ENCODE results near the gene MSTO1.
"Not testable (repeated sequence)": the region's sequence is repeated elsewhere in the genome, so short reads cannot be mapped to it uniquely, and the experiment has no call there.

The MSTO1 gene

DNA sequence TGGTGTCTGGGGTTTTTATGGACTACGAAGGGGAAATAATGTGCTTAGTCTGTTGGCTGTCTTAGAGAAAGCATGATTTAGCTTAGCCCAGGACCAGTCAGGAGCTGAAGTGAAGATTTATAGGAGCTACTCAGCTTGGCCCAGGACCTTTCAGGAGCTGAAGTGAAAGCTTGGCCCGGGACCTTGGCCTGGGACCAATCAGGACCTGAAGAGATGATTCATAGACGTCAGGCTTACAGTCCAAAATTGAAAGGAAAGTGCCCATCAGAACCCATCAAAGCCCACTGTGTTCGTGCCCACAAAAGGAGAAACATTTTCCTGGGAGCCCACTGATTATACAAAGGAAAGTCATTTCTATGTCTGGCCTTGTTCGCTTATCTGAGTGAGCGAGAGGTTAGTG lies 35.6 kb downstream of the MSTO1 start:
- Mint-ChIP-seq H3K36me3 (ENCODE audit: low read depth) (peaks cover 10% of the 10 kb centered on the region), H3K4me1 (ENCODE audit: low read depth) (peaks cover 4% of the 10 kb centered on the region), H3K4me3 (no peak overlapping the region), H3K27ac (no peak overlapping the region), H3K9me3 (peaks cover 16% of the 10 kb centered on the region), H3K27me3 (no peaks in the 10 kb centered on the region)

DNA sequence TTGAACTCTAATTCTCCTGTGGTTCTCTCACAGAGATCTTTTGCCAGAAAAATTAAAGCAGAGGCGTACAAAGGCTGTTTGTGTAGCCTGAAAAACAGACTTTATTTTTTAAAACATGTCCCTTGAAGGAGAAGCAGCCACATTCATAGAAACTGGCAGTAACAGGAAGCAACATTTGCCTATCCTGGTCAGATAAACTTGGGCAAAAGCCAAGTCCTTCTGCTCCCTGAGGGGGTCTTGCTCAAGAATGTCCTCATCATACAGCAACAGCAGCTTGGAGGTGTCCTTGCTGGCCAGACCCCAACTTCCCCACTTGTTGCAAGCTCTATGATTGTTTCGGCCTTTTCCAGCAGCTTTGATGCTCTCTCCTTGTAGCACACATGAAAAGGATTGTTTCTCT lies 36.3 kb downstream of the MSTO1 start:
- H3K36me3 Mint-ChIP-seq (ENCODE audit: low read depth), result peaks cover 10% of the 10 kb centered on the region
- no peak overlapping the region for H3K4me3 Mint-ChIP-seq
- H3K27me3 Mint-ChIP-seq, result no peaks in the 10 kb centered on the region
- no peak overlapping the region for H3K27ac Mint-ChIP-seq
- H3K9me3 Mint-ChIP-seq, result peaks cover 16% of the 10 kb centered on the region
- H3K4me1 Mint-ChIP-seq (ENCODE audit: low read depth), result peaks cover 4% of the 10 kb centered on the region

DNA sequence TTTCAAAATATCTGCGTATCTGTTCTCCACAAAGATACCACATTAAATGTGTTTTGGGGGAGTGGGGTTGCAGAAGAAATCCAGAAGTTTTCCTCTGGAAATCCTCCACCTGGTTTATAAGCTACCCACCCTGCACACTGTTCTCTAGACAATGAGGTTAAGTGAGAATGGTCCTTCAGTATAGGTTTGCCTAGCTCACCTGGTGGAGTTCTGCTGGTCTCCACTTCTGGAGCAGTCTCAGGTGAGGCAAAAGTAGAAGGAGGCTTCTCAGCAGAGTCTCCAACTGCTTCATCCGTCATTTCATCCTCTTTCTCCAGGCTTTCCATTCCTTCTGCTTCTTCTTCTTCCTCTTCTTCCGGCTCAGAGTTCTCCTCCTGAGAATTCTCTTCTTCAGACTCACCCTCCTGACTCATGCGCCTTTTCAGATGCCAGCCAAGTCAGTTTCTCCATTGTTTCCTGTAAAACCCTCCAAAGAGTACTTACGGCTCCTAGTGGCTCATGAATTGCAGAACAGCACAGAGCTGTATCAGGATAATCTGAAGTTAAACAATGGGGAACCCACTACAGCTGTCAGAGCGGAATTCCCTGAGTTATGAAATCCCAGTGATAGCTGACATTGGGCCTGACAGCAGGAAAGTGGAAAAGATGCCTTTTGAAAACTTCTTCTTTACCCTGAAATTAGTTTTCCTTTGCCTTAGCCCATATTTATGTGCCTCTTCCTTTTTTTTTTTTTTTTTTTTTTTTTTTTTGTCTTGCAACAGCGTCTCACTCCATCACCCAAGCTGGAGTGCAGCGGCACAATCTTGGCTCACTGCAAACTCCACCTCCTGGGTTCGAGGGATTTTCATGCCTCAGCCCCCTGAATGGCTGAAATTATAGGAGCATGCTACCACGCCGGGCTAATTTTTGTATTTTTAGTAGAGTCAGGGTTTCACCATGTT lies 38.5 kb downstream of the MSTO1 start:
- peaks cover 4% of the 10 kb centered on the region for H3K4me1 Mint-ChIP-seq (ENCODE audit: low read depth)
- H3K9me3 Mint-ChIP-seq, result no peaks in the 10 kb centered on the region
- H3K36me3 Mint-ChIP-seq (ENCODE audit: low read depth), result no peaks in the 10 kb centered on the region
- H3K27me3 Mint-ChIP-seq, result no peaks in the 10 kb centered on the region
- H3K27ac Mint-ChIP-seq, result no peak overlapping the region
- H3K4me3 Mint-ChIP-seq, result no peak overlapping the region

DNA sequence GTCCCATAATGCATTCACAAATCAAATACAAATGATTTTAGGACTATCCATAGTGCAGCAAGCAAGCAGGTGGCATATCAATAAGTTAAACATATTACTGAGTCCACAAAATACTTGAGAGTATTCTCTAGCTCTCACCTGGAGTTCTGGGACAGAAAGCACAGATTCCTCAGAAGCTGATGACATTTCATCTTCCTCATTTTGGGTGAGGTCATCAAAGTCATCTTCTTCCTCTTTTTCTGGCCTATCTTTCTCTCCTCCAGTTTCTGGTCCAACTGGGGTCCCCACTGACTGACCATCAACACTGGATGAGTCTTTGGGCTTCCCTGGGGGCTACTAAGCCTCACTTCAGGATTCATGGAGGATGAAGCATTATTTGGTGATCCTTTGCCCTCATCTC lies 39.7 kb downstream of the MSTO1 start:
- Mint-ChIP-seq H3K4me1 (ENCODE audit: low read depth) (peaks cover 4% of the 10 kb centered on the region), H3K4me3 (no peak overlapping the region), H3K36me3 (ENCODE audit: low read depth) (no peaks in the 10 kb centered on the region), H3K27me3 (no peaks in the 10 kb centered on the region), H3K9me3 (no peaks in the 10 kb centered on the region), H3K27ac (no peak overlapping the region)

DNA sequence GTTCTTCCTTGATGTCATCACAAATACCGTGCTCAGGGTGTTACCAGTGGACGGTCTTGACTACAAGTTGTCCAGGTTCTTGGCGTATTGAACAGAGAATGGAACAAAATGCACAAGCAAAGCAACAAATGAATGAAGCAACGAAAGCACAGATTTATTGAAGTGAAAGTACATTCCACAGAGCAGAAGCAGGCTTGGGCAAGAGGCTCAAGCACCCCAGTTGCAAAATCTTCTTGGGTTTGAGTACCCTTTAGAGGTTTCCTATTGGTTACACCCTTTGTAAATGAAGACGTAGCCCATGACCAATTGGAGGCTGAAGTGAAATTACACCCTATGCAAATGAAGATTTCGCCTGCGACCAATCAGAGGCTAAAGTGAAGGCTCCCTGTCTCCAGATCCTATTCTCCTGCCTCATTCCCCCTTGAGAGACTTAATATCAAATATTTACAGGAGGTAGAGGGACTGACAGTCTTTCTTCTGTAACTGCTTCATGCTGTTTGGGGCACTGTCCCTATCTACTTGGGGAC lies 40.3 kb downstream of the MSTO1 start:
- H3K27ac Mint-ChIP-seq, result no peak overlapping the region
- H3K4me1 Mint-ChIP-seq (ENCODE audit: low read depth), result peaks cover 4% of the 10 kb centered on the region
- H3K36me3 Mint-ChIP-seq (ENCODE audit: low read depth), result no peaks in the 10 kb centered on the region
- no peaks in the 10 kb centered on the region for H3K9me3 Mint-ChIP-seq
- H3K4me3 Mint-ChIP-seq, result no peak overlapping the region
- no peaks in the 10 kb centered on the region for H3K27me3 Mint-ChIP-seq

DNA sequence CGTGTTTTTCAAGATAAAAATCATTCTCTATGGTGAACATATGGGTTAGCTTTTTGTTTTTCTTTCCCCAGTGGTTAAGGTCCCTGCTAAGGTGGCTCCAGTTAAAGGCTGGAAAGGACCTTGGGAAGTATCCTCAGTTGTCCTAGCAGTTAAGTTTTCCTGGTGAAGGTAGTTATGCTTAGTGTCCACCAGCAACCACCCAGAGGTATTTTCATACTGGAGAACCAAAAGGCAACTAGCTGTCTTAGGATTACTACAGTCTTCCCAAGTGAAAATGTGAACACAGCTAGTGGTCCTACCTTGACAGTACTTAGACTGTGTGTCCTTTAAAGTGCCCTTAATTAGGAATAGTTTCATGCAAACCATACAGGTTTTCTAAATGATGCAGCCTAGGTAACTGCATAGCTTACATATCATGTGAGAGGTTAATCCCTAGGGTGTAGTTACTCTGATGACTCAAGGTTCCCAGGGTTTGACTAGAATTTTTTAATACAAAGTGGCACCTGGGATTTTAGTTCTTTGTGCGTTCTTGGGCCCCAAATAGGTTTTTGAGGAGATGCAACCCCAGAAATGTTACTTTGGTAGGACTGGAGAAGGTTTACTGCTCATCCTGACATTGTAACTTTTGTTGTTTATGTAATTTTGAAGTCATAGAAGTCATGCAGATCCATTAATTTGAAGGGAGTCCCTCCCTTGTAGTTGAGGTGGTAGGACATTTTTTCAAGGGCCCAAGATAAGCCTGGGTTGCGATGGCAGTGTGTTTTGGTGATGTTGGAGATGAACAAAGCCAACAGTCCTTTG lies 42.0 kb downstream of the MSTO1 start:
- Mint-ChIP-seq H3K27ac (no peak overlapping the region), H3K4me3 (no peak overlapping the region), H3K36me3 (ENCODE audit: low read depth) (no peaks in the 10 kb centered on the region), H3K27me3 (no peaks in the 10 kb centered on the region), H3K9me3 (no peaks in the 10 kb centered on the region), H3K4me1 (ENCODE audit: low read depth) (peaks cover 4% of the 10 kb centered on the region)

DNA sequence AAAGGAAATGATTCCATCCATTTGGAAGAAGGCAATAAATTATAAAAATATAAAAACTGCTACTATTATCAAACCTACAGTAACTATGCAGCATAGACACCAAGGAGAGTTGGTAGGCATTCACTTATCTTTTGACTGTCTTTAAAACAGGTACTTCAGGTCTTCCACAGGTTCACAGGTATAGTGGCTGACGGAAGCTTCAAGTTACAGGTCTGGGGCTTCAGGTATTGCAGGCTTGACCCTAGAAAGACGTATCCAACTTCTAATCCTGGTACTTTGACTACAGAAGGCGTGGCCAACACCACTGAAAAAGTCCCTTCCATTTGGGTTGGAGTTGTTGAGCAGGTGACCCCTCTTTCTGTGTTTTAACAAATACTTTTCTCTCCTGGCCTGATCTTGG lies 42.9 kb downstream of the MSTO1 start:
- Mint-ChIP-seq H3K4me1 (ENCODE audit: low read depth) (peaks cover 4% of the 10 kb centered on the region), H3K27me3 (no peaks in the 10 kb centered on the region), H3K4me3 (no peak overlapping the region), H3K9me3 (no peaks in the 10 kb centered on the region), H3K36me3 (ENCODE audit: low read depth) (no peaks in the 10 kb centered on the region), H3K27ac (no peak overlapping the region)

DNA sequence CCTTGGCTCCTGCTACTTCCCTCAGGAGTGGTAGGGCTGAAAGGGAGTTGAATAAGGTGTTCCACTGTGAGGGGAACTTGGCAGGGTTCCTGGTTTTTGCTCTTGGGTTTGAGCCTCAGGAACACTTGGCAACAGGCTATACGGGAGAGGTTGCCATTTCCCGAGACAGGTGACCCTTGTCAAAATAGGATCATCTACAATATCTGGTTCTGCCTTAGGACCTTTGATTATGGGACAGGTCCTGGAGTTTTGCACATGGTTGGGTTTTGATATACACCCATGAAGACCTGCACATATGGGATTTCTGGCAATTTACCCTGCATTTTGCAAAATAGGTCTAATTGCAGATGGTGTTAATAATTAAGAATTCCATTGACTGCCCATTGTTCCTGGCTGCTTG lies 47.4 kb downstream of the MSTO1 start:
- H3K4me1 Mint-ChIP-seq (ENCODE audit: low read depth), result no peaks in the 10 kb centered on the region
- no peaks in the 10 kb centered on the region for H3K9me3 Mint-ChIP-seq
- H3K36me3 Mint-ChIP-seq (ENCODE audit: low read depth), result peaks cover 41% of the 10 kb centered on the region
- no peak overlapping the region for H3K27ac Mint-ChIP-seq
- no peak overlapping the region for H3K4me3 Mint-ChIP-seq
- no peaks in the 10 kb centered on the region for H3K27me3 Mint-ChIP-seq

DNA sequence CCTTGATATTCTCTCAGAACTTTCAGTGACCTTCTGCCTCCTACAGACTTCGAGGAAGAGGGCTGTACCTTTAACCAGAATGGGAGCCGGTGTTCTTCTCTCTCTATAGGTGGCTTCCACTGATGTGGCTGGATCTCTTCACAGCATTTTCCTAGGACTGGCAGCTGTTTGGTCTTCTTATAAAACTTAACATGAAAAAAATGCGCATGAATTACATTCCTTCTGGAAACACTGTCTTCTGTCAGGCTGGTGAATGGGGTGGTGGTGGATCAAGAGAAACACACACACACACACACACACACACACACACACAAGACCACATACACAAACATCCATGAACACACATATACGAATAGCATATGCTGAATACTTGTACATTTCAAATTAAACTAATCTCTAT lies 51.2 kb downstream of the MSTO1 start:
- peaks cover 61% of the 10 kb centered on the region for H3K36me3 Mint-ChIP-seq (ENCODE audit: low read depth)
- not testable (repeated sequence) for H3K4me1 Mint-ChIP-seq (ENCODE audit: low read depth); H3K27me3 Mint-ChIP-seq; H3K27ac Mint-ChIP-seq; H3K4me3 Mint-ChIP-seq; H3K9me3 Mint-ChIP-seq
